Osteocyte (in vitro differentiated cells): ENCODE data around the gene SP110. TPM values are rescaled to one million over a fixed set of nuclear protein-coding genes. Genes with fewer than 3 reads are reported as not detected.
"Not testable (repeated sequence)": the region's sequence is repeated elsewhere in the genome, so short reads cannot be mapped to it uniquely, and the experiment has no call there.

ENCODE experiments used
- DNase-seq: peaks from one replicate; pipeline ENCODE4 v3.0.0; 2021; ENCODE audit warnings: mixed read lengths; ENCODE audit not compliant: unreplicated experiment; ENCODE audit errors: extremely low spot score
- H3K27ac Mint-ChIP-seq: one replicate; pipeline ENCODE4 v1.8.0; 2021; ENCODE audit warnings: mild to moderate bottlenecking, mixed read lengths; ENCODE audit not compliant: unreplicated experiment
- H3K27me3 Mint-ChIP-seq: one replicate; pipeline ENCODE4 v1.8.0; 2021; ENCODE audit warnings: mixed read lengths; ENCODE audit not compliant: unreplicated experiment
- H3K36me3 Mint-ChIP-seq: one replicate; pipeline ENCODE4 v1.8.0; 2021; ENCODE audit warnings: mixed read lengths; ENCODE audit not compliant: unreplicated experiment
- H3K4me1 Mint-ChIP-seq: one replicate; pipeline ENCODE4 v1.8.0; 2021; ENCODE audit warnings: mixed read lengths; ENCODE audit not compliant: unreplicated experiment
- H3K4me3 Mint-ChIP-seq: one replicate; pipeline ENCODE4 v1.8.0; 2021; ENCODE audit warnings: mild to moderate bottlenecking, moderate library complexity, mixed read lengths; ENCODE audit not compliant: unreplicated experiment
- H3K9me3 Mint-ChIP-seq: one replicate; pipeline ENCODE4 v1.8.0; 2021; ENCODE audit warnings: mixed read lengths; ENCODE audit not compliant: unreplicated experiment
- CTCF ChIP-seq: fragments of 200-600 bp; sonication (generic); IDR thresholded peaks from 2 replicates; pipeline ENCODE4 v1.5.0; 2021; ENCODE audit warnings: antibody characterized with exemption, mild to moderate bottlenecking, moderate library complexity
- long read RNA-seq: library from polyadenylated mRNA; unstranded; transcript quantifications from one replicate; pipeline ENCODE4 v2.0.0, GENCODE V29; 2021
- total RNA-seq: library from RNA; stranded (reverse); gene quantifications from 2 replicates; pipeline ENCODE4 v1.2.1, GENCODE V29; 2021

Gene SP110
- total RNA-seq: 23.6 and 24.1 TPM in 2 replicates
- long read RNA-seq, partial matches to known transcripts: 9 of 21 reads
- long read RNA-seq, other reads (novel, unspliced or antisense): 5 of 21 reads

- H3K36me3 Mint-ChIP-seq: peaks cover 15% of the 10 kb centered on the region
- H3K9me3 Mint-ChIP-seq: no peaks in the 10 kb centered on the region
- no peaks in the 10 kb centered on the region for H3K27me3 Mint-ChIP-seq
- peak within 1 kb of the TSS; percentile 88 for H3K4me3 Mint-ChIP-seq
- peaks cover 24% of the 10 kb centered on the region for H3K4me1 Mint-ChIP-seq
- H3K27ac Mint-ChIP-seq: peak within 1 kb of the TSS; percentile 96
- DNase-seq: peak; percentile 90
- TF ChIP-seq CTCF: no peak
Measured at GRCh38 chr2:230219419-230220331, at the start of gene SP110. Gene SP110, minus strand, starts transcription at chr2:230219984. Its CDS starts 3,057 bp downstream, at chr2:230216927.

GRCh38 chr2:230268606-230269243 is 48.9 kb upstream of the SP110 start:
- no peaks in the 10 kb centered on the region for H3K36me3 Mint-ChIP-seq
- TF ChIP-seq CTCF: no peak
- H3K4me3 Mint-ChIP-seq: no peak overlapping the region
- no peak for DNase-seq
- H3K4me1 Mint-ChIP-seq: no peaks in the 10 kb centered on the region
- no peak overlapping the region for H3K27ac Mint-ChIP-seq
- peaks cover 6% of the 10 kb centered on the region for H3K9me3 Mint-ChIP-seq
- peaks cover 36% of the 10 kb centered on the region for H3K27me3 Mint-ChIP-seq

GRCh38 chr2:230267556-230267955 is 47.8 kb upstream of the SP110 start:
- Mint-ChIP-seq H3K27me3 (peaks cover 36% of the 10 kb centered on the region), H3K4me3 (no peak overlapping the region), H3K36me3 (no peaks in the 10 kb centered on the region), H3K9me3 (peaks cover 8% of the 10 kb centered on the region), H3K4me1 (no peaks in the 10 kb centered on the region), H3K27ac (no peak overlapping the region)
- no peak for TF ChIP-seq CTCF
- DNase-seq: no peak

- Mint-ChIP-seq H3K4me3 (no peak overlapping the region), H3K4me1 (no peaks in the 10 kb centered on the region), H3K27ac (no peak overlapping the region), H3K9me3 (peaks cover 13% of the 10 kb centered on the region), H3K27me3 (peaks cover 39% of the 10 kb centered on the region), H3K36me3 (no peaks in the 10 kb centered on the region)
- no peak for TF ChIP-seq CTCF
- DNase-seq: no peak
Measured at GRCh38 chr2:230267059-230267458, 47.3 kb upstream of the SP110 start.

- no peak for DNase-seq
- H3K27me3 Mint-ChIP-seq: peaks cover 42% of the 10 kb centered on the region
- no peak overlapping the region for H3K4me3 Mint-ChIP-seq
- no peaks in the 10 kb centered on the region for H3K36me3 Mint-ChIP-seq
- no peak for TF ChIP-seq CTCF
- H3K4me1 Mint-ChIP-seq: no peaks in the 10 kb centered on the region
- H3K9me3 Mint-ChIP-seq: peaks cover 9% of the 10 kb centered on the region
- no peak overlapping the region for H3K27ac Mint-ChIP-seq
Measured at GRCh38 chr2:230266638-230267037, 46.9 kb upstream of the SP110 start.

- Mint-ChIP-seq H3K27me3 (peaks cover 41% of the 10 kb centered on the region), H3K9me3 (peaks cover 22% of the 10 kb centered on the region)
- H3K4me3 Mint-ChIP-seq, H3K36me3 Mint-ChIP-seq, H3K27ac Mint-ChIP-seq, DNase-seq, H3K4me1 Mint-ChIP-seq: not testable (repeated sequence)
Measured at GRCh38 chr2:230264945-230265344, 45.2 kb upstream of the SP110 start.
